Astrocyte of the spinal cord (primary cell): ENCODE data around the gene C12orf76.

ENCODE experiments used
- DNase-seq: peaks from one replicate; pipeline ENCODE4 v3.0.0; 2011; ENCODE audit warnings: low read depth, low spot score
- H3K4me3 ChIP-seq: 2 replicates; pipeline ENCODE4 v1.5.1; 2011; ENCODE audit warnings: low read depth, mild to moderate bottlenecking, low read length, moderate library complexity
- in situ Hi-C: cut with HindIII; loops from 2 replicates; pipeline ENCODE4 v1.10.0; 2017; ENCODE audit warnings: low sequenced_read_pairs
- TF ChIP-seq, protein P1 (sequence below): IDR thresholded peaks from 2 replicates; pipeline ENCODE4 v1.5.1; 2012; ENCODE audit warnings: low read depth, mild to moderate bottlenecking, low read length, inconsistent platforms

The C12orf76 gene

DNA sequence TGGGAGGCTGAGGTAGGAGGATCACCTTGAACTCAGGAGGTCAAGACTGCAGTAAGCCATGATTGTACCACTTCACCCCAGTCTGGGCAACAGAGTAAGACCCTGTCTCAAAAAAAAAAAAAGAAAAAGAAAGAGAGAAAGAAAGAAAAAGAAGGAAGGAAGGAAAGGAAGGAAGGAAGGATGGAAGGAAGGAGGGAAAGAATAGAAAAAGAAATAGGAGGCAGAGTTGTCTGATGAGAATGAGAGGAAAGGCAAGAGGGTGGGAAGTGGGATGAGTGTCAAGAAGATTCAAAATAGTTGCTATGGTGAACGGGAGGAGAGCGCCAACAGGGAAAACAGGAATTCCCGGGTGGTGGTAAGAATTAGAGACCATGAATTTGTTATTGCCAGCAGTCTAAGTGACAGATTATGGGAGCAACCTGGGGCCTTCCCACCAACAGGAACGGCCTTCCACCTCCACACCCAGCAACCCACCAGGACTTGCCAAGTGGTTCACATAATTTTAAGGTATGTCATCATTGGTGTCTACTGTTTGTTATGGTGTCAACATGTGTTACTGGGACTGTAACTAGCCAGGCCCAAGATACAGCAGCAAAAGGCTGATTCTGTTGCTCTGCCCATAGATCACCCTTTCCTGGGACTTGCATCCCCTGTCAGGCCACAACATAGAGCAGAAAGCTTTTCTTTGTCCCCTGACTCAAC, 36.1 kb upstream of the C12orf76 start:
- in situ Hi-C loops: no loop called here
- no peak overlapping the region for H3K4me3 ChIP-seq
- TF ChIP-seq, protein P1, sequence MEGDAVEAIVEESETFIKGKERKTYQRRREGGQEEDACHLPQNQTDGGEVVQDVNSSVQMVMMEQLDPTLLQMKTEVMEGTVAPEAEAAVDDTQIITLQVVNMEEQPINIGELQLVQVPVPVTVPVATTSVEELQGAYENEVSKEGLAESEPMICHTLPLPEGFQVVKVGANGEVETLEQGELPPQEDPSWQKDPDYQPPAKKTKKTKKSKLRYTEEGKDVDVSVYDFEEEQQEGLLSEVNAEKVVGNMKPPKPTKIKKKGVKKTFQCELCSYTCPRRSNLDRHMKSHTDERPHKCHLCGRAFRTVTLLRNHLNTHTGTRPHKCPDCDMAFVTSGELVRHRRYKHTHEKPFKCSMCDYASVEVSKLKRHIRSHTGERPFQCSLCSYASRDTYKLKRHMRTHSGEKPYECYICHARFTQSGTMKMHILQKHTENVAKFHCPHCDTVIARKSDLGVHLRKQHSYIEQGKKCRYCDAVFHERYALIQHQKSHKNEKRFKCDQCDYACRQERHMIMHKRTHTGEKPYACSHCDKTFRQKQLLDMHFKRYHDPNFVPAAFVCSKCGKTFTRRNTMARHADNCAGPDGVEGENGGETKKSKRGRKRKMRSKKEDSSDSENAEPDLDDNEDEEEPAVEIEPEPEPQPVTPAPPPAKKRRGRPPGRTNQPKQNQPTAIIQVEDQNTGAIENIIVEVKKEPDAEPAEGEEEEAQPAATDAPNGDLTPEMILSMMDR: no peak
- no peak for DNase-seq

DNA sequence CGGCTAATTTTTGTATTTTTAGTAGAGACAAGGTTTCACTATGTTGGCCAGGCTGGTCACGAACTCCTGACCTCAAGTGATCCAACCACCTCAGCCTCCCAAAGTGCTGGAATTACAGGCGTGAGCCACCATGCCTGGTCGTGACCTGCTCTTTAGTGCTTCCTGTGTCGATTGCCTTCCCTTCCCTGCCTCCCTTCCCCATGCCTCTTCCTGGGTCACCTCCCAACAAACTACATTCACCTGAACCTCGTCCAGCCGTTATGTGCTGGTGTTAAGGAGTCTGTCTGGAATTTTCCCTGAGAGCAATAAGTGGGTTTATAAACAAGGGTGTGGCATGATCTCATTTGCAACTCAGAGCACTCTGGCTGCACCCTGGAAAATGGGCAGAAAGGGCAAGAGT, 32.1 kb upstream of the C12orf76 start:
- no peak for DNase-seq
- in situ Hi-C loops: no loop called here
- no peak overlapping the region for H3K4me3 ChIP-seq
- TF ChIP-seq, protein P1: no peak

DNA sequence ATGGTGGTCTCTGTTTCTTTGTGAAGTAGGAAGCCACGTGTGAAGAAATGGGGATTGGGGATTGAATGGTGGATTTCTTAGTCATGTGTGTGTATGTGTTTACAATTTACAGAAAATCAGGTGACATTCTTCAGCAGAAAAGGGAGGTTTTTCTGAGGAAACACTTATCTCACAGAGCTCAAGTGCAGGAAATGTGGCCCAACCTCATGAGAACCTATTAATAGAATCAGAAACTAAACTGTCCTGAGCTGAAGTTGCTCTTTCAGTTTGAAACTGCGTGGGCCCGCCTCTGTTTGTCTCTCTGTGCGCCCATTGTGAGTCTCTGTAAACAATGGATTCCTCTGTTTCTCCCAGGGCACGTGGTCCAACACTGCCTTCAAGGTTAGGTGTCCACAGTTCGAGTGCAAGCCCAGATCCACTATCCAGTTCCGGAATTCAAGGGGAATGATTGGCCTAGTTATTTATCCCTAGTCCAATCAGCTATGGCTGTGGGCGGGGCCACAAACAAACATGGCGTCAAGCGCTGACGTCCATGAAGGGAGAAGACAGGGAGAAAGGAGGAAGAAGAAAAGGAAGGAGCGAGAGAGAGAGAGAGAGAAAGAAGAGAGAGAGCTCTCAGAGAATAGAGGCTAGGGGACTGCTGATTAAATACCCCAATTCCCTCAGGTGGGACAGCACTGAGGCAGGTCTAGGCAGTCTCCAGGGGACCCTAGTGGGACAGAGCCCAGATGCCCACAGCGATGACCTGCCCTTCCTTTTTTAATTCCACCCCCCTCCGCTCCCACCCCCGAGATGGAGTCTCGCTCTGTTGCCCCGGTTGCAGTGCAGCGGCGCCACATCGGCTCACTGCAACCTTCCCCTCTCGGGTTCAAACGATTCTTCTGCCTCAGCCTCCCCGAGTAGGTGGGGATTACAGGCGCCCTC, 31.4 kb upstream of the C12orf76 start:
- TF ChIP-seq, protein P1: no peak
- DNase-seq: no peak
- in situ Hi-C loops: no loop called here
- H3K4me3 ChIP-seq: no peak overlapping the region

DNA sequence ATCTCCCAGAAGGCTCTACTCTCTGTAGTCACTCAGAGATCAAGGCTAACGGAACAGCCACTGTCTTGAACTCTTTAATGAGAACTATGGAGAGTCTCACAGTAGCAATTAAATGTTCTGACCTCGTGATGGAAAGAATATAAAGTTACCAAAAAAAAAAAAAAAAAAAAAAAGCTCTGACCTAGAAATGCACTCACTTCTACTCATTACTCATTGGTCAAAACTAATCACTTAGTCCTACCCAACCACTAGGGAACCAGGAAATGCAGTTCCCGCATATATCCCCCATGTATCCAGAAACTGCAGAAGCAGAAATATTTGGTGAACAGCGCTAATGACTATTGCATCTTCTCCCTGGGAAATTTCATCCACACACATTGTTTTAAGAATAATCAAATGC, 29.5 kb upstream of the C12orf76 start:
- no peak for DNase-seq
- in situ Hi-C loops: no loop called here
- H3K4me3 ChIP-seq: no peak overlapping the region
- TF ChIP-seq, protein P1: no peak

DNA sequence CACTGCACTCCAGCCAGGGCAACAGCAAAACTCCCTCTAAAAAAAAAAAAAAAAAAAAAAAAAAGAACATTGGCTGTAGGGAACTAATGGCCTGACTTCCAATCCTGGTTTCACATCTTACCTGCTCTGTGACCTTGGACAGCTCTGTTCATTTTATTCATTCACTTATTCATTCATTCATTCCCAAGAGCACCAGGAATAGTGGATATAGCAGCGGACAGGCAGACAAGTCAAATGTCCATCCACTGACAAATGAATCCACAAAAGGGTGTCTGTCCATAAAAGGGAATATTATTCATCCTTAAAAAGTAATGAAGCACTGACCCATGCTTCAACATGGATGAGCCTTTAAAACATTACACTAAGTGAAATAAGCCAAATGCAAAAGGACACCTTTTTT, 27.6 kb upstream of the C12orf76 start:
- TF ChIP-seq, protein P1: no peak
- H3K4me3 ChIP-seq: no peak overlapping the region
- in situ Hi-C loops: no loop called here
- DNase-seq: no peak

DNA sequence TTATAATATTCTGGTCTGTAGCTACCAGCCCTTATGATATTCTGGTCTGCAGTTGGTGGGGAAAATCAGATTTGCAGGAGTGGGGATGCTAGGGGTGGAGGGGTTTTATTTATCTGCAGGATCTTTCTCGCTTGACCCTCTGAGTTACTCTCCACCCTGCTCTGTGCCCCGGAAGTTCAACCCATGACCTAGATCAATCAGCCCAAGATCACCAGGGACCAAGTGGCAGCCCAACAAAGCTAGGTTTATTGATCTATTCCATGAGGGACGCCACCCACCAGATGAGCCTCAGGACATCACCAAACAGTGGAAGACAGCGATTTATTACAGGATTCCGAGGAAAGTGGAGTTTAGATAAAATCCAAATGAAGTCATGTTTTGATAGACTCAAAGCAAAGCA, 25.8 kb upstream of the C12orf76 start:
- no peak overlapping the region for H3K4me3 ChIP-seq
- TF ChIP-seq, protein P1: no peak
- in situ Hi-C loops: no loop called here
- no peak for DNase-seq
